Breast epithelium (tissue), 4 donors: ENCODE measurements around the gene LITAF. TPM values are rescaled to one million over a fixed set of nuclear protein-coding genes. Genes with fewer than 3 reads are reported as not detected.

Experiments
- DNase-seq, 2 donors: peaks; one replicate each; pipeline ENCODE4 v3.0.0-alpha.2; 2019; ENCODE audit warnings: low spot score in 2 of 2
- H3K27ac ChIP-seq, 2 donors: fragments of 200-600 bp; sonication (generic) in 1 of 2; one replicate each; pipeline ENCODE4 v1.5.1; 2016 to 2019; ENCODE audit warnings: mild to moderate bottlenecking in 1 of 2
- H3K27me3 ChIP-seq, 2 donors: fragments of 200-600 bp; sonication (generic) in 1 of 2; one replicate each; pipeline versions ENCODE4 v1.5.1 to v1.6.0; 2017 to 2019; ENCODE audit warnings: control low read depth in 1 of 2, mild to moderate bottlenecking in 1 of 2
- H3K36me3 ChIP-seq: fragments of 200-600 bp; one replicate; pipeline ENCODE4 v1.5.1; 2019
- H3K4me1 ChIP-seq, 2 donors: fragments of 200-600 bp; sonication (generic); one replicate each; pipeline ENCODE4 v1.5.1; 2016 to 2019; ENCODE audit warnings: control low read depth in 1 of 2
- H3K4me3 ChIP-seq, 3 donors: fragments of 200-600 bp; sonication (generic); 1 replicate in 2 of 3; 2 replicates in 1 of 3; pipeline ENCODE4 v1.5.1; 2016 to 2019; ENCODE audit warnings: mild to moderate bottlenecking in 3 of 3, moderate library complexity in 2 of 3
- H3K9me3 ChIP-seq, 2 donors: fragments of 200-600 bp; sonication (generic) in 1 of 2; one replicate each; pipeline ENCODE4 v1.5.1; 2016 to 2019; ENCODE audit warnings: control low read depth in 1 of 2
- POLR2A ChIP-seq: fragments of 450-650 bp; IDR thresholded peaks from one replicate; pipeline ENCODE4 v1.6.1; 2016; ENCODE audit warnings: antibody characterized with exemption, mild to moderate bottlenecking, moderate library complexity
- POLR2AphosphoS5 ChIP-seq, 3 donors: sonication (generic); formaldehyde crosslinking; IDR thresholded peaks; one replicate each; pipeline ENCODE4 v1.6.1; 2017; ENCODE audit warnings: antibody characterized with exemption in 3 of 3
- intact Hi-C: fragments of 100-400 bp; cut with DNase I; formaldehyde crosslinking; loops from one replicate; pipeline ENCODE4 v1.15.1; 2023; ENCODE audit warnings: low total_unique reads
- total RNA-seq, 3 donors: library from RNA; depleted of rRNA; stranded (reverse); fragments of >200 nt; gene quantifications; one replicate each; pipeline ENCODE4 v1.1.0, GENCODE V29; 2016
- TF ChIP-seq, protein P1 (sequence below), 3 donors: fragments of 450-650 bp; IDR thresholded peaks; one replicate each; pipeline ENCODE4 v1.5.1; 2016 to 2017; ENCODE audit warnings: antibody characterized with exemption in 3 of 3, mild to moderate bottlenecking in 3 of 3, moderate library complexity in 3 of 3

The LITAF gene
- total RNA-seq, 3 donors from 2014 or later, result 50.6 to 109 (median 59.0) TPM

DNA sequence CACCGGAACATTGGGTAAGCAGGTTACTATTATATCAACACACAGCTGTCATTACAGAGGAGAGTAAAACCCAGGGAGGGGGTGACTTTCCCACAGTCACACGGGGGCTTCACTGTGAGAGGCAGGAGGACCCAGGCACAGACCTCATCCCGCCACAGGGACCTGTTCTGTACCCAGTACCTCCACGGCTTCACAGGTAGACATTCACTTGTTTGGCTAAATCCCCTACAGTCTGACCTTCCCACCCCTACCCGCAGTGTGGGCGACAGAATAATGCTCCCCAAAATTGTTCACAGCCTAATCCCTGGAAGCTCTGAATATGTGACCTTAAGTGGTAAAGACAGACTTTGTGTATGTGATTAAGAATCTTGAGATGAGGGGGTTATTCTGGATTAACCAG is 16.5 kb downstream of the LITAF start:
- no peaks in the 10 kb centered on the region for H3K27me3 ChIP-seq
- H3K4me1 ChIP-seq, result no peaks in the 10 kb centered on the region
- no peak overlapping the region for H3K27ac ChIP-seq
- DNase-seq, result no peak
- H3K9me3 ChIP-seq, result no peaks in the 10 kb centered on the region
- no peak overlapping the region for H3K4me3 ChIP-seq
- intact Hi-C loops, result no loop called here
- TF ChIP-seq POLR2AphosphoS5 (IDR thresholded peaks at IDR 0.05), result no peak
- TF ChIP-seq POLR2A, result no peak
- TF ChIP-seq, protein P1, sequence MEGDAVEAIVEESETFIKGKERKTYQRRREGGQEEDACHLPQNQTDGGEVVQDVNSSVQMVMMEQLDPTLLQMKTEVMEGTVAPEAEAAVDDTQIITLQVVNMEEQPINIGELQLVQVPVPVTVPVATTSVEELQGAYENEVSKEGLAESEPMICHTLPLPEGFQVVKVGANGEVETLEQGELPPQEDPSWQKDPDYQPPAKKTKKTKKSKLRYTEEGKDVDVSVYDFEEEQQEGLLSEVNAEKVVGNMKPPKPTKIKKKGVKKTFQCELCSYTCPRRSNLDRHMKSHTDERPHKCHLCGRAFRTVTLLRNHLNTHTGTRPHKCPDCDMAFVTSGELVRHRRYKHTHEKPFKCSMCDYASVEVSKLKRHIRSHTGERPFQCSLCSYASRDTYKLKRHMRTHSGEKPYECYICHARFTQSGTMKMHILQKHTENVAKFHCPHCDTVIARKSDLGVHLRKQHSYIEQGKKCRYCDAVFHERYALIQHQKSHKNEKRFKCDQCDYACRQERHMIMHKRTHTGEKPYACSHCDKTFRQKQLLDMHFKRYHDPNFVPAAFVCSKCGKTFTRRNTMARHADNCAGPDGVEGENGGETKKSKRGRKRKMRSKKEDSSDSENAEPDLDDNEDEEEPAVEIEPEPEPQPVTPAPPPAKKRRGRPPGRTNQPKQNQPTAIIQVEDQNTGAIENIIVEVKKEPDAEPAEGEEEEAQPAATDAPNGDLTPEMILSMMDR (IDR thresholded peaks at IDR 0.05), result no peak
- H3K36me3 ChIP-seq, result no peaks in the 10 kb centered on the region

DNA sequence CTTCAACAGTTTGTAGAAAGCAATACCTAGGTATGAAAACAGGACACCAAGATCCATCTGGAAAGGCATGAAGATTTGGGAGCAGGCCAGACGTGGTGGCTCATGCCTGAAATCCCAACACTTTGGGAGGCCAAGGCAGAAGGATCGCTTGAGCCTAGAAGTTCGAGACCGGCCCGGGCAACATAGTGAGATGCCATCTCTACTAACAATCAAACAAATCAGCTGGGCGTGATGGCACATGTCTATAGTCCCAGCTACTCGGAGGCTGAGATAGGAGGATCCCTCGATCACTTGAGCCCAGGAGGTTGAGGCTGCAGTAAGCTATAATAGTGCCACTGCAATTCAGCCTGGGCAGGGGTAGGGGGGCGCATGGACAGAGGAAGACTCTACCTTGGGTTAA is 20.3 kb downstream of the LITAF start:
- intact Hi-C loops, result no loop called here
- TF ChIP-seq POLR2A, result no peak
- TF ChIP-seq, protein P1 (IDR thresholded peaks at IDR 0.05), result no peak
- TF ChIP-seq POLR2AphosphoS5 (IDR thresholded peaks at IDR 0.05), result no peak

DNA sequence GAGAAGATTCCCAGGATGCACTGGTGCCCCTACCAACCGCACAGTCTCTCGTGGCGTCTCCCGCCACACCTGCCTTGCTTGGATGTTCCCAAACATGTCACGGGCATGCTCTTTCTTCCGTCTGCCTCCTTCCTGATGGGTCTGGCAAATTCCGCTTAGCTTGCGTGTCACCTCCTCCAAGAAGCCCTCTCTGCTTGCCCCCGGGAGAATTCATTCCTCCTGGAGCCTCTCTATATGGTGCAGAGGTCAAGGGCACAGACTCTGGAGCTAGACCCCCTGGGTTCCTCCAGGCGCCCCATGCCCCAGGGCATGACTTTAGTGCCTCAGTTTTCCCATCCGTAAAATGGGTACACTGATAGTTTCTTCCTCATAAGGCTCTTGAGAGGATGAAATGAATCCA is 21.1 kb downstream of the LITAF start:
- TF ChIP-seq, protein P1 (IDR thresholded peaks at IDR 0.05), result no peak
- TF ChIP-seq POLR2A (no peak), POLR2AphosphoS5 (IDR thresholded peaks at IDR 0.05) (no peak)
- Histone ChIP-seq H3K9me3 (no peaks in the 10 kb centered on the region), H3K36me3 (no peaks in the 10 kb centered on the region), H3K4me3 (no peak overlapping the region), H3K27ac (peak overlapping the region; percentile 13 to 48), H3K27me3 (no peaks in the 10 kb centered on the region), H3K4me1 (peaks cover 4 to 9% of the 10 kb centered on the region in 2 donors)
- DNase-seq, result no peak
- intact Hi-C loops, result no loop called here

More for the DNA sequence above, 20.3 kb downstream of the LITAF start:
- no peak overlapping the region for H3K4me3 ChIP-seq
- no peaks in the 10 kb centered on the region for H3K9me3 ChIP-seq
- H3K27ac ChIP-seq, result peak overlapping the region in 1 of 2 donors; percentile 48
- DNase-seq, result no peak
- peaks cover 1 to 4% of the 10 kb centered on the region in 2 donors for H3K4me1 ChIP-seq
- no peaks in the 10 kb centered on the region for H3K27me3 ChIP-seq
- H3K36me3 ChIP-seq, result no peaks in the 10 kb centered on the region

DNA sequence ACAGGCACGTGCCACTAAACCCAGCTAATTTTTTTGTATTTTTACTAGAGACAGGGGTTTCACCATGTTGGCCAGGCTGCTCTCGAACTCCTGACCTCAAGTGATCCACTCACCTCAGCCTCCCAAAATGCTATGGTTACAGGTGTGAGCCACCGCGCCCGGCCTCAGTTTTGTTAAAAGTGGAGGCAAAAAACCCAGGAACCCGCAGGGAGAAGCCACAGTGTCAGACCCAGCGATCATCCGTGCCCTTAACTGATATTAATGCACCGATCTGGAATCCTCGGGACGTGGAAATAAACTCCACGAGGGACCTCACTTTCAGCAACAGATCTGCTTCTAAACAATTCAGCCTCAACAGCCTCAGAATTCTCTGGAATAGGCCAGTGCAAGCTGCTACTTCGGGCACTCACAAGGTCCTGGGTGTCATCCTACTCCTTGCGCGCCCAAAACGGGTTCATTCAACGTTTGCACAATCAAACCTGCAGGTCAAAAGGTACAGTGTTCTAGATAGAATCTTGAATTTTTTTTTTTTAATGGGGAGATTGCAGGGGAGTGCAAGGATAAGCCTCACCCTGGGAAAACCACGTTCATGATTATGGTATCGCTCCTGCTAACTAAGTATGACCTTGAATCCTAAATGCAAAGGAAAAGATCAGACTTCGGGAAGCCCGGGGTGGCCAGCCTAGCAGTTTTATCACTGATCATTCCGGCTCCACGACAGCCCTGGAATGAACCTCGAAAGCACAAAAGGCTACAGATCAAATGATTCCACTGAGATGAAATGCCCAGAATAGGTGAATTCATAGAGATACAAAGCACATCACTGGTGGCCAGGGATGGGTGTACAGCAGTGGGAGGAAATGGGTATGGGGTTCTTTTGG is 22.4 kb downstream of the LITAF start:
- Histone ChIP-seq H3K27me3 (no peaks in the 10 kb centered on the region), H3K27ac (peak overlapping the region; percentile 39 to 90), H3K9me3 (no peaks in the 10 kb centered on the region), H3K4me3 (no peak overlapping the region), H3K36me3 (no peaks in the 10 kb centered on the region), H3K4me1 (peaks cover 4 to 10% of the 10 kb centered on the region in 2 donors)
- DNase-seq, result no peak
- intact Hi-C loops, result no loop called here
- no peak for TF ChIP-seq POLR2A
- no peak for TF ChIP-seq POLR2AphosphoS5 (IDR thresholded peaks at IDR 0.05)
- TF ChIP-seq, protein P1 (IDR thresholded peaks at IDR 0.05), result no peak

DNA sequence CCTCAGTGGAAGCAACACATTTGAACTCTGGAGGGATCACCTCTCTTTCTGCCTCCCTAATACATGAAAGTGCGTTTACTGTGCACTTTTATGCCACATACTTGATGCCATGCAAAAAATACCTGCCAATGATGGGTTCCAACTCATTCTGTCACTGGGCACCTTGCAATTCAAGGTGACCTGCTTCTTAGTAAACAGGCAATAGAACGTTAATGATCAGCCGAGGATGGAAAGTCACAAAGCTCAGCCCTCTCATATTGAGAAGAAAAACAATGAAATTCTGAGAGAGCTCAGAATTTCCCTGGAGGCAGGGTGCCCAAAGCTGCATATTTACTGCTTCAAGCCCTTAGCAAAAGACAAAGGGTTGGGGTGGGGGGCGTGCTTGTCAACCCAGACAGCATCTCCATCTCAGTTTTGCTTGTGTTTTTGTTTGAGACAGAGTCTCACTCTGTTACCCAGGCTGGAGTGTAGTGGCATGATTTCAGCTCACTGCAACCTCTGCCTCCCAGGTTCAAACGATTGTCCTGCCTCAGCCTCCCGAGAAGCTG is 23.2 kb downstream of the LITAF start:
- DNase-seq, result no peak
- TF ChIP-seq POLR2A (no peak), POLR2AphosphoS5 (IDR thresholded peaks at IDR 0.05) (no peak)
- TF ChIP-seq, protein P1 (IDR thresholded peaks at IDR 0.05), result no peak
- intact Hi-C loops, result no loop called here
- Histone ChIP-seq H3K4me1 (peaks cover 4 to 10% of the 10 kb centered on the region in 2 donors), H3K36me3 (no peaks in the 10 kb centered on the region), H3K4me3 (no peak overlapping the region), H3K27me3 (no peaks in the 10 kb centered on the region), H3K9me3 (no peaks in the 10 kb centered on the region), H3K27ac (peak overlapping the region; percentile 8 to 90)
